Measurements from ENCODE around the gene SAMM50.

Gene SAMM50

DNA sequence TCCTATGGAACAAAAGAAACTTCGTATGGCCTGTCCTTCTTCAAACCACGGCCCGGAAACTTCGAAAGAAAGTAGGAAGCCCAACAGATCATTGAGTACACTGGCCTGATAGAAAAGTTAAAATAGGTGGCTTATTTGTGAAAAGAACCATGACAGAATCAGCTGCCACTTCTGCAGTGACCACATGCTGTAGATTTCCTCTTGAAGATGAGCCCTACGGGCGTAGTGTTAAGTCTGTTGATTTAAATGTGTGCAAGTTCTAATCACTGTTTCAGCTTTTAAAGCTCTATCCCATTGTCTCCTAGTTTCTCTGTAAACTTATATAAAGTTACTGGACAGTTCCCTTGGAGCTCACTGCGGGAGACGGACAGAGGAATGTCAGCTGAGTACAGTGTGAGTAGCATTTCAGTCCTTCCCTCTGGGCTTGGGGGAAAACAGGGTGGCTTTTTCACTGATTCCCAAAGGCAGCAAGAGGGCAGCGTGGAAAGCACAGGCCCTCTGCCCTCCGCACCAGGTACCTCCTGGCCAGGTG is 17.8 kb downstream of the SAMM50 start:
- Histone ChIP-seq H3K27ac (ENCODE audit: low read depth, low read length) (no peak overlapping the region), H3K4me1 (ENCODE audit: control insufficient read depth, insufficient read depth, low read length) (no peaks in the 10 kb centered on the region), H3K36me3 (ENCODE audit: control insufficient read depth, insufficient read depth, low read length) (peaks cover 20% of the 10 kb centered on the region), H3K27me3 (ENCODE audit: control insufficient read depth, insufficient read depth, low read length) (no peaks in the 10 kb centered on the region), H3K9ac (ENCODE audit: low read length) (no peak overlapping the region), H3K4me3 (ENCODE audit: low read length) (no peak overlapping the region)

DNA sequence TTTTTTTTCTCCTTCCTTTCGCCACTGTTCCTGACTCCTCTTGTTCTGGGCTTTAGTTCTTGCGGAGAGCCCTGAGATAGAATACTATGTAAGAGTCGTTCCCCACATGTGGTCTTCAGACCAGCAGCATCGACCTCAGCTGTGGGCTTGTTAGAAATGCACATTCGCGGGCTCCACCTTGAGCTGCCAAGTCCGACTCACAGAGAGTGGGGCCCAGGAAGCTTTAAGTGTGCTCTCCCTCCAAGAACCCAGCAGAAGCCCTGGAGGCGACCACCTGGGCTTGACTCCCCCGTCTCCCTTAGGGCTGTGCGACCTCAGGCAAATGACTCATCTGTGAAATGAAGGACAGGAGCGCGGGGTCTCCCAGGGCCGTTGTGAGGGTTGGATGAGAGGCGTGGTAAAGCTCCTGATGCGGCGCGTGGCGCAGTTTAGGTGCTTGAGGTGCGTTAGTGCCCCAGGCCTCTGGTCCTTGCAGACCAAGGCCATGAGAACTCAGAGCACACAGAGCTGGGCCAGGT is 18.8 kb downstream of the SAMM50 start:
- Histone ChIP-seq H3K4me3 (ENCODE audit: low read length) (no peak overlapping the region), H3K27ac (ENCODE audit: low read depth, low read length) (no peak overlapping the region), H3K27me3 (ENCODE audit: control insufficient read depth, insufficient read depth, low read length) (no peaks in the 10 kb centered on the region), H3K4me1 (ENCODE audit: control insufficient read depth, insufficient read depth, low read length) (no peaks in the 10 kb centered on the region), H3K36me3 (ENCODE audit: control insufficient read depth, insufficient read depth, low read length) (peaks cover 22% of the 10 kb centered on the region), H3K9ac (ENCODE audit: low read length) (no peak overlapping the region)

DNA sequence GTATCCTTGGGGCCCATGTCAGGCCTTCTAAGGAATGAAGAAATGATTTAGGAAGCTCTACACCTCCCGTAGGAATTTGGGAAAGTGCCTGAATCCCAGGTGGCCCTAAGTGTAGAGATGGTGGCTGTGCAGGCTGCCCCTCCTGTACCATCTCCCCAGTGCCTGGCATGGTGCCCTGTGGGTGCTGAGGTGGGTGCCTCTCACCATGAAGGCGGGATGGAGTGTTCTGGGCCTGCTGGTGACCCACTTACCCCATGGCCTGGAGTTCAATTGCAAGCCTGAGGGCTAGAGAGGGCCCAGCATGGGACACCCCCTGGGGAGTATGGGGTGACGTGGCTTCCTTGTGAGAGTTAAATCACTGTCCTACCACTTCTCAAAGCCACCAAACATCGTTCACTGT is 19.8 kb downstream of the SAMM50 start:
- Histone ChIP-seq H3K9ac (ENCODE audit: low read length) (no peak overlapping the region), H3K4me3 (ENCODE audit: low read length) (no peak overlapping the region), H3K27me3 (ENCODE audit: control insufficient read depth, insufficient read depth, low read length) (no peaks in the 10 kb centered on the region), H3K27ac (ENCODE audit: low read depth, low read length) (no peak overlapping the region), H3K36me3 (ENCODE audit: control insufficient read depth, insufficient read depth, low read length) (peaks cover 31% of the 10 kb centered on the region), H3K4me1 (ENCODE audit: control insufficient read depth, insufficient read depth, low read length) (no peaks in the 10 kb centered on the region)

DNA sequence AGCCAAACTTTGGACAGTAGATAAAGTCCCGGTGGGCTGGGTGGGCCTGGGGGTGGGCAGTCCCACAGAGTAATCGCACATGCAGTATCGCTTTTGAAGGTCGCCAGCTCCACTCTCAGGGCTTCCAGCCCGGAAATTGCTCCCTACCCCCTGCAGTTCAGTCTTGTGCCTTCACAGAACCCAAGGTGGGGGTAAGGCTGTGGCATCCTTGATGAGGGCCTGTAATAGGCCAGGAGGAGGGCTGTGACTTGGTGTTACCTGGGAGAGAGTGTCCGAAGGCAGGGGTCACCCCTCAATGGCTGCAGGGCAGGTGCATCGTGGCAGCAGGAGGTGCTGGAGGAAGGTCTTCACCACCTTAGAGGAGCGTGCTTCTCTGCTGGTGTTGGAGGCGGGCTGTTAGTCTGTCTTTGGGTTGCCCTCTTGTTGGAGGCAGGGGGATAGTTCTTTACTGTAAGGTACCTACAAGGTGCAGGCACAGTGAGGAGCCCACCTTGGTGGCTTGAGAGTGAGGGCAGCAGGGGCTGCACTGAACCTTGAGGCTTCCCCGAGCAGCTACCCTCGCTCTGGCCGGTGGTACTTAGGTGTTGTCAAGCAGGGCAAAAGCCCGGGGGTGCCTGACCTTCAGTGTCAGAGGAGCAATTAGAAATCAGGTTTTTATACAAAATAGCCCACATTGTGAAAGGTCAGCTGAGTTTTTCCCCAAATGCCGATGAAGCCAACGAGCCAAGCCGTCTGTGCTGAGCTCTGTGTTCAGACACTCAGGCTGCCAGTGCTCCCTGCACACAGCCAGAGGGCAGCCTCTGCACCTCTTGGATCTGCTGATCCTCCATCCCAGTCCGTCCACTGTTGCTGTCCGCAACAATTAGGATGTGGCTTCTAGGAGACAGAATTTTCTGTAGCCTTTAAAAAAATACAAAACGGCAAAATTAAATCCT is 21.9 kb downstream of the SAMM50 start:
- Histone ChIP-seq H3K27me3 (ENCODE audit: control insufficient read depth, insufficient read depth, low read length) (no peaks in the 10 kb centered on the region), H3K4me1 (ENCODE audit: control insufficient read depth, insufficient read depth, low read length) (no peaks in the 10 kb centered on the region), H3K4me3 (ENCODE audit: low read length) (no peak overlapping the region), H3K36me3 (ENCODE audit: control insufficient read depth, insufficient read depth, low read length) (peaks cover 32% of the 10 kb centered on the region), H3K9ac (ENCODE audit: low read length) (no peak overlapping the region), H3K27ac (ENCODE audit: low read depth, low read length) (no peak overlapping the region)

DNA sequence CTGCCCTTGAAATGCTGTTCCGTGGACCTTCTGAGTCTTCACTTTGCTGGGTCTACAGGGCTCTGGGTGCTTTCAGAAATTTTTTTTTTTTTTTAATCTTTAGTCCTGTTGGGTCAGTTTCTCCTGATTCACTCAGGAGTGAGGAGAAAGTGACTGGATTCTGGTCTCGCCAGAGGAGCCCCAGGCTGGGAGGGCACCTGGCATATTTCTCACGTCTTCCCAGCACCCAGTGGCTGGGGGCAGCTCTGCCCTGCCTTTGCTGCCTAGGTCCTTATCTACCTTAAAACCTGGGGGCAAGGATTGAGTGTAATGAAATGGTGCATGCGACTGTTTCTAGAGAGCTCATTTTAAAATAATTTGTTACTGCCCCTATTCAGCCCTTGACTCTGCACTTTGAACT is 23.3 kb downstream of the SAMM50 start:
- no peak overlapping the region for H3K27ac ChIP-seq (ENCODE audit: low read depth, low read length)
- H3K27me3 ChIP-seq (ENCODE audit: control insufficient read depth, insufficient read depth, low read length) = no peaks in the 10 kb centered on the region
- no peaks in the 10 kb centered on the region for H3K4me1 ChIP-seq (ENCODE audit: control insufficient read depth, insufficient read depth, low read length)
- H3K9ac ChIP-seq (ENCODE audit: low read length) = no peak overlapping the region
- H3K4me3 ChIP-seq (ENCODE audit: low read length) = no peak overlapping the region
- peaks cover 30% of the 10 kb centered on the region for H3K36me3 ChIP-seq (ENCODE audit: control insufficient read depth, insufficient read depth, low read length)

DNA sequence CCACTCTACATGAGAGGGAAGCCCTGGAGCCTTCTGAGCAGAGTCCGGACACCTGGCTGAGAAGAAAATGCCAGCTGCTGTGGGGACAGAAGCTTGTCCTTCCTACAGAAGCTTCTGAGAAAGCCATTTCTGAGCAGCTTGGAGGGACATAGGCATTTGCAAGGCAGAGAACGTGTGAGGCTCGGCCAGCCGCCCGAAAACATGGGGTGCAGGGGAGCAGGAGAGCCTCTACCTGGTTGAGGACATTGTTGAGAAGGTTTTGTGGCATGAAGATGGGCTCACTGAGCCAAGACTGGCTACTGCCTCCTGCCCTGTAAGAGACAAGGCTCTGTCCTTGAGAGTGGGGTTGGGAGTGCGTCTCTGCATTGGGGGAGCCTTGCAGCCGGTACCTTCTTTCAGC is 25.3 kb downstream of the SAMM50 start:
- no peak overlapping the region for H3K27ac ChIP-seq (ENCODE audit: low read depth, low read length)
- no peaks in the 10 kb centered on the region for H3K4me1 ChIP-seq (ENCODE audit: control insufficient read depth, insufficient read depth, low read length)
- no peaks in the 10 kb centered on the region for H3K27me3 ChIP-seq (ENCODE audit: control insufficient read depth, insufficient read depth, low read length)
- H3K4me3 ChIP-seq (ENCODE audit: low read length) = no peak overlapping the region
- H3K36me3 ChIP-seq (ENCODE audit: control insufficient read depth, insufficient read depth, low read length) = peaks cover 39% of the 10 kb centered on the region
- H3K9ac ChIP-seq (ENCODE audit: low read length) = no peak overlapping the region

DNA sequence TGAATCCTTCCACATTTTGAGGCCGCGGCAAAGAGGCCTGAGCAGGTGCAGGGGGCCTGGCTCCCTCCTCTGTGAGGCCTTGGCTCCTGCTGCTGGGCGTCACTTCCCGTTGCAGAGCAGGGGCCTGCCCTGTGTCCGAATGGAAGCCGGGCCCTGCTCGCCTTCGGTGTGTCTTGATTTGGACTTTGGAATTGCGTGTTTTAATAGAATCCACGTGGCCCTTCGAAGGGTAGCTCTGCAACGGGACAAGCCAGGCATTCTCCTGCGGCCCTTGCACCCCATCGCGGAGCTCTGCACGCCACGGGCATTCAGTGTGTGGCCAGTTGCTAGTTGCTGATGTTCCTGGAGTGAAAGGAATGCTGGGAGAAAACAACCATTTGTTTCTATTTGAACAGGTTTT is 25.8 kb downstream of the SAMM50 start:
- H3K27ac ChIP-seq (ENCODE audit: low read depth, low read length) = no peak overlapping the region
- no peak overlapping the region for H3K9ac ChIP-seq (ENCODE audit: low read length)
- H3K4me3 ChIP-seq (ENCODE audit: low read length) = no peak overlapping the region
- peaks cover 37% of the 10 kb centered on the region for H3K36me3 ChIP-seq (ENCODE audit: control insufficient read depth, insufficient read depth, low read length)
- no peaks in the 10 kb centered on the region for H3K27me3 ChIP-seq (ENCODE audit: control insufficient read depth, insufficient read depth, low read length)
- no peaks in the 10 kb centered on the region for H3K4me1 ChIP-seq (ENCODE audit: control insufficient read depth, insufficient read depth, low read length)

DNA sequence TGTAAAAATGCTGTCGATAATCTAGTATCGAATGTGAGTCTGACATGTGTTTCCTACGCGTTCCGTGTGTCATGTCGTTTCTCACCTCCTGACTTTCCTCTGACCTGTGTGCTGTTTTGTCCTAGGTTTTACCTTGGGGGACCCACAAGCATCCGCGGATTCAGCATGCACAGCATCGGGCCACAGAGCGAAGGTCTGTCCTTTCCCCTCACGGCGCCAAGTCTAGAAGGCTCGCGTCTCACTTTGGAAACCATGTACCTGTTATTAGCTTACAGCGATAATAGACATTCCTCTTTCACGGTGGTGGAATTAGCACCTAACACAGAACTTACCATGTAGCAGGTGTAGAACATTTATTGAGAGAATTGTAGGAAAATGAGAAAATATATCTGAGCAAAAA is 28.6 kb downstream of the SAMM50 start:
- no peak overlapping the region for H3K27ac ChIP-seq (ENCODE audit: low read depth, low read length)
- H3K4me1 ChIP-seq (ENCODE audit: control insufficient read depth, insufficient read depth, low read length) = no peaks in the 10 kb centered on the region
- no peak overlapping the region for H3K4me3 ChIP-seq (ENCODE audit: low read length)
- H3K36me3 ChIP-seq (ENCODE audit: control insufficient read depth, insufficient read depth, low read length) = peaks cover 35% of the 10 kb centered on the region
- H3K27me3 ChIP-seq (ENCODE audit: control insufficient read depth, insufficient read depth, low read length) = no peaks in the 10 kb centered on the region
- no peak overlapping the region for H3K9ac ChIP-seq (ENCODE audit: low read length)

DNA sequence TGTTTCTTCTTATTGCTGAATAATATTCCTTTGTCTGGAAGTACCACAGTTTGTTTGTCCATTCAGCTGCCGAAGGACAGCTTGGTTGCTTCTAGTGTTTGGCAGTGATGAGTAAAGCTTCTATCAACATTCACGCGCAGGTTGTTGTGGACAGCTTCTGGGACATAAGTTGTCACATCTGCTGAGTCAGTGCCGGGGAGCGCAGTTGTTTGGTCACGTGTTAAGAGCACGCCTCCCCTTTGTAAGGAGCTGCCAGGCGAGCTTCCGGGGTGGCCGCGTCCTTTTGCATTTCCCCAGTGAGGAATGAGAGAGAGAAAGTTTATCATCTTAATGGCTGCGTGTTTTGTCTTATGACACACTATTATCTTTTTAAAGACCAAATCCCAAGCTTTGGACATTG is 30.3 kb downstream of the SAMM50 start:
- Histone ChIP-seq H3K4me3 (ENCODE audit: low read length) (no peak overlapping the region), H3K9ac (ENCODE audit: low read length) (no peak overlapping the region), H3K4me1 (ENCODE audit: control insufficient read depth, insufficient read depth, low read length) (no peaks in the 10 kb centered on the region), H3K27ac (ENCODE audit: low read depth, low read length) (no peak overlapping the region), H3K27me3 (ENCODE audit: control insufficient read depth, insufficient read depth, low read length) (no peaks in the 10 kb centered on the region), H3K36me3 (ENCODE audit: control insufficient read depth, insufficient read depth, low read length) (peaks cover 24% of the 10 kb centered on the region)

DNA sequence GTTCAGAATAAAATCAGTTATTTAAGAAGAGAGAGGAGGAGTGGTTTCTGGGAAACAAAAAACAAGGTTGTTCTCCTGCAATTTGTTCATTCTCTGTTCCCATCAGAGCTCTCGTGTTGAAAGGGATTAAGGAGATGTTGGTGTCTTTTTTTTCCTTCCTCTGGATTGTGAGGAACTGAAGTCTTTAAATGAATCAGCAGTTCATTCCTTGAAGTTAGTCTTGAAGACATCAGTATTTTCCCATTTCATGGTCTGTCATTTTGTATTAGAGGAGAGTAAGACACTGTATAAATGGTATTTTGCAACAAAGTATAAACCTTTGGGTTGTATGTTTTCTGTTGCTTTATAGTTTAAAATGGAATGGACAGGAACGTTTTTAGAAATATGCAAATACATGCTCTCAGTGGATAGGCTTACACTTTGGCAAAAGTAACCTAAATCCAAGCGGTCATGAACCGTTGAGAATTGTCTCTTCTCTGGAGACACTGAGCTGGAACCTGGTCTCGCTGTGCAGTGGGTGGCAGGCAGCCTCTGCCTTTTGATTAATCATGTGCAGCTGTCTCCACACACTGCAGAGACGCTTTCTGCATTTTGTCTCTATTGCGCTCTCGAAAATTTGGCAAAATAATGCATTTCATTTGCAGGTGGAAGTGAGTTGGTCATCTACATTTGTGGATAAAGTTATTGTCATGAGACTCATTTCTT is 33.0 kb downstream of the SAMM50 start:
- H3K4me3 ChIP-seq (ENCODE audit: low read length) = no peak overlapping the region
- no peaks in the 10 kb centered on the region for H3K27me3 ChIP-seq (ENCODE audit: control insufficient read depth, insufficient read depth, low read length)
- H3K36me3 ChIP-seq (ENCODE audit: control insufficient read depth, insufficient read depth, low read length) = peaks cover 34% of the 10 kb centered on the region
- H3K27ac ChIP-seq (ENCODE audit: low read depth, low read length) = no peak overlapping the region
- no peaks in the 10 kb centered on the region for H3K4me1 ChIP-seq (ENCODE audit: control insufficient read depth, insufficient read depth, low read length)
- H3K9ac ChIP-seq (ENCODE audit: low read length) = no peak overlapping the region

DNA sequence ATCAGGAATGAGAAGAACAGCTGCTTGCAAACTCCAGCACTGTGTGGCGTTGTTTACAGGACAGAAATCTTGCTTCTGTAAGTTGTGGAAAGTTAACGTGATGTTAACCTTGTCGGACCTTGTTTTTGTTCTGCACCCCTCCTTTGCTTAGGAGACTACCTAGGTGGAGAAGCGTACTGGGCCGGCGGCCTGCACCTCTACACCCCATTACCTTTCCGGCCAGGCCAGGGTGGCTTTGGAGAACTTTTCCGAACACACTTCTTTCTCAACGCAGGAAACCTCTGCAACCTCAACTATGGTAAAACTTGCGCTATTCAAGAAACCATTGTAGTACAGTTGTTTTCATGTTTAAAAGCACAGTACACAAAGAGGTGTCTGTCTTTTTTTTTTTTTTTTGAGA is 33.7 kb downstream of the SAMM50 start:
- Histone ChIP-seq H3K27me3 (ENCODE audit: control insufficient read depth, insufficient read depth, low read length) (no peaks in the 10 kb centered on the region), H3K36me3 (ENCODE audit: control insufficient read depth, insufficient read depth, low read length) (peaks cover 28% of the 10 kb centered on the region), H3K9ac (ENCODE audit: low read length) (no peak overlapping the region), H3K27ac (ENCODE audit: low read depth, low read length) (no peak overlapping the region), H3K4me1 (ENCODE audit: control insufficient read depth, insufficient read depth, low read length) (no peaks in the 10 kb centered on the region), H3K4me3 (ENCODE audit: low read length) (no peak overlapping the region)

DNA sequence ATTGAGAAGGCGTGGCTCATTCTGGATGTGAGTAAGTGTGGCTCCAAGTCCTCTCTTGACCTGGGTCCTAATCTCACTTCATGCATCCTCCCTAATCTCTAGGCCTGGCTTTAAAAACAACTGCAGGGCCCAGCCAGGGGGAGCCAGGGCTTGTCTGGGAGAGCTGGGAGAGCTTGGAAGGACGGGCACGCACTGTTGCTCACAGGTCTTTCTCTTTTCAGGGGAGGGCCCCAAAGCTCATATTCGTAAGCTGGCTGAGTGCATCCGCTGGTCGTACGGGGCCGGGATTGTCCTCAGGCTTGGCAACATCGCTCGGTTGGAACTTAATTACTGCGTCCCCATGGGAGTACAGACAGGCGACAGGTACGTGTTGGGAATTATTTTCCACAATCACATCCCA is 34.8 kb downstream of the SAMM50 start:
- Histone ChIP-seq H3K4me1 (ENCODE audit: control insufficient read depth, insufficient read depth, low read length) (no peaks in the 10 kb centered on the region), H3K36me3 (ENCODE audit: control insufficient read depth, insufficient read depth, low read length) (peaks cover 29% of the 10 kb centered on the region), H3K9ac (ENCODE audit: low read length) (no peak overlapping the region), H3K4me3 (ENCODE audit: low read length) (no peak overlapping the region), H3K27me3 (ENCODE audit: control insufficient read depth, insufficient read depth, low read length) (no peaks in the 10 kb centered on the region), H3K27ac (ENCODE audit: low read depth, low read length) (no peak overlapping the region)
